H1 (cell line): ENCODE data around the gene GATAD2B. TPM values are rescaled to one million over a fixed set of nuclear protein-coding genes. Genes with fewer than 3 reads are reported as not detected.

Source experiments
- BACH1 ChIP-seq: IDR thresholded peaks from 2 replicates; pipeline ENCODE4 v1.6.1; 2012; ENCODE audit warnings: low read length, improper control_type of control experiment
- CBX5 ChIP-seq: fragments of 300-800, 300-1000 bp; sonication (generic); IDR thresholded peaks from 2 replicates; pipeline ENCODE4 v1.7.1; 2016; ENCODE audit warnings: antibody characterized with exemption, low read length, low read depth
- GTF2F1 ChIP-seq: IDR thresholded peaks from 2 replicates; pipeline ENCODE4 v1.6.1; 2012; ENCODE audit warnings: low read depth, low read length, improper control_type of control experiment, borderline replicate concordance
- KDM4A ChIP-seq: IDR thresholded peaks from one replicate; pipeline ENCODE4 v1.7.1; 2012; ENCODE audit warnings: low read depth, mild to moderate bottlenecking, moderate library complexity, low read length, inconsistent platforms; ENCODE audit not compliant: severe bottlenecking
- KDM5A ChIP-seq: fragments of 200-600 bp; IDR thresholded peaks from 2 replicates; pipeline ENCODE4 v1.7.1; 2012; ENCODE audit warnings: mild to moderate bottlenecking, low read length, inconsistent platforms, mixed read lengths
- NANOG ChIP-seq: IDR thresholded peaks from 2 replicates; pipeline ENCODE4 v1.6.1; 2011; ENCODE audit warnings: low read length, low read depth, mild to moderate bottlenecking, inconsistent platforms; ENCODE audit not compliant: insufficient read depth, poor library complexity, severe bottlenecking
- POLR2AphosphoS5 ChIP-seq: IDR thresholded peaks from 2 replicates; pipeline ENCODE4 v1.6.1; 2011; ENCODE audit warnings: low read depth, low read length
- POU5F1 ChIP-seq: IDR thresholded peaks from 2 replicates; pipeline ENCODE4 v1.6.1; 2011; ENCODE audit warnings: low read depth, mild to moderate bottlenecking, low read length, moderate library complexity
- RFX5 ChIP-seq: IDR thresholded peaks from 2 replicates; pipeline ENCODE4 v1.6.1; 2011; ENCODE audit warnings: low read depth, low read length, improper control_type of control experiment, borderline replicate concordance
- SUZ12 ChIP-seq: fragments of 200-600 bp; sonication (generic); IDR thresholded peaks from 2 replicates; pipeline ENCODE4 v1.6.1; 2012; ENCODE audit warnings: mild to moderate bottlenecking, inconsistent platforms, low read length, moderate library complexity, mixed read lengths
- polyA plus RNA-seq, 7 experiments: library from polyadenylated mRNA; depleted of rRNA in 3 of 7; stranded (reverse) in 5 of 7; unstranded in 2 of 7; fragments of >200 nt in 5 of 7; fragments of 200-250 nt in 2 of 7; gene quantifications; 1 replicate in 5 of 7; 2 replicates in 1 of 7; 4 replicates in 1 of 7; pipeline versions ENCODE4 v1.2.1 to v1.2.3, GENCODE V29; 2011 to 2013; ENCODE audit warnings: missing spikeins in 2 of 7, mixed read lengths in 2 of 7
- total RNA-seq: library from RNA; stranded (reverse); fragmentation: NEBNext Ultra II Directional; extraction: Animal tissue kit (Norgen Biotek cat#: 25700); gene quantifications from 2 replicates; pipeline ENCODE4 v1.2.1, GENCODE V29; 2021
- TF ChIP-seq, protein P1 (sequence below): fragments of 300-600 bp; sonication (generic); IDR thresholded peaks from 2 replicates; pipeline ENCODE4 v1.7.1; 2012; ENCODE audit warnings: low read length, moderate library complexity, mild to moderate bottlenecking, inconsistent platforms; ENCODE audit not compliant: insufficient replicate concordance

Gene GATAD2B
- total and polyA plus RNA-seq, 2 of the 8 experiments (the other 6 are each of a cell fraction or from before 2014, with no cell fraction given) = 8.4 to 39.1 TPM

DNA sequence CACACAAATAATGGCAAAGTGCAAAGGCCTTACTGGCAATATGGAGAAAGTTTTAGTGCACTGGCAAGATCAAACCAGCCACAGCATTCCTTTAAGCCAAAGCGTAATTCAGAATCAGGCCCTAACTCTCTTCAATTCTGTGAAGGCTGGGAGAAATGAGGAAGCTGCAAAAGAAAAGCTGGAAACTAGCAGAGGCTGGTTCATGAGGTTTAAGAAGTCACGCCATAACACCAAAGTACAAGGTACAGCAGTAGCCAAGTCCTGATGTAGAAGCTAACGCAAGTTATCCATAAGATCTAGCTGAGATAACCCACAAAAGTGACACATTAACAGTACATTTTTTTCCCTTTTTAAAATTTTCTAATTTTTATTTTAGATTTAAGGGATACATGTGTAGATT lies 90.5 kb downstream of the GATAD2B start (continued):
- TF ChIP-seq, protein P1, sequence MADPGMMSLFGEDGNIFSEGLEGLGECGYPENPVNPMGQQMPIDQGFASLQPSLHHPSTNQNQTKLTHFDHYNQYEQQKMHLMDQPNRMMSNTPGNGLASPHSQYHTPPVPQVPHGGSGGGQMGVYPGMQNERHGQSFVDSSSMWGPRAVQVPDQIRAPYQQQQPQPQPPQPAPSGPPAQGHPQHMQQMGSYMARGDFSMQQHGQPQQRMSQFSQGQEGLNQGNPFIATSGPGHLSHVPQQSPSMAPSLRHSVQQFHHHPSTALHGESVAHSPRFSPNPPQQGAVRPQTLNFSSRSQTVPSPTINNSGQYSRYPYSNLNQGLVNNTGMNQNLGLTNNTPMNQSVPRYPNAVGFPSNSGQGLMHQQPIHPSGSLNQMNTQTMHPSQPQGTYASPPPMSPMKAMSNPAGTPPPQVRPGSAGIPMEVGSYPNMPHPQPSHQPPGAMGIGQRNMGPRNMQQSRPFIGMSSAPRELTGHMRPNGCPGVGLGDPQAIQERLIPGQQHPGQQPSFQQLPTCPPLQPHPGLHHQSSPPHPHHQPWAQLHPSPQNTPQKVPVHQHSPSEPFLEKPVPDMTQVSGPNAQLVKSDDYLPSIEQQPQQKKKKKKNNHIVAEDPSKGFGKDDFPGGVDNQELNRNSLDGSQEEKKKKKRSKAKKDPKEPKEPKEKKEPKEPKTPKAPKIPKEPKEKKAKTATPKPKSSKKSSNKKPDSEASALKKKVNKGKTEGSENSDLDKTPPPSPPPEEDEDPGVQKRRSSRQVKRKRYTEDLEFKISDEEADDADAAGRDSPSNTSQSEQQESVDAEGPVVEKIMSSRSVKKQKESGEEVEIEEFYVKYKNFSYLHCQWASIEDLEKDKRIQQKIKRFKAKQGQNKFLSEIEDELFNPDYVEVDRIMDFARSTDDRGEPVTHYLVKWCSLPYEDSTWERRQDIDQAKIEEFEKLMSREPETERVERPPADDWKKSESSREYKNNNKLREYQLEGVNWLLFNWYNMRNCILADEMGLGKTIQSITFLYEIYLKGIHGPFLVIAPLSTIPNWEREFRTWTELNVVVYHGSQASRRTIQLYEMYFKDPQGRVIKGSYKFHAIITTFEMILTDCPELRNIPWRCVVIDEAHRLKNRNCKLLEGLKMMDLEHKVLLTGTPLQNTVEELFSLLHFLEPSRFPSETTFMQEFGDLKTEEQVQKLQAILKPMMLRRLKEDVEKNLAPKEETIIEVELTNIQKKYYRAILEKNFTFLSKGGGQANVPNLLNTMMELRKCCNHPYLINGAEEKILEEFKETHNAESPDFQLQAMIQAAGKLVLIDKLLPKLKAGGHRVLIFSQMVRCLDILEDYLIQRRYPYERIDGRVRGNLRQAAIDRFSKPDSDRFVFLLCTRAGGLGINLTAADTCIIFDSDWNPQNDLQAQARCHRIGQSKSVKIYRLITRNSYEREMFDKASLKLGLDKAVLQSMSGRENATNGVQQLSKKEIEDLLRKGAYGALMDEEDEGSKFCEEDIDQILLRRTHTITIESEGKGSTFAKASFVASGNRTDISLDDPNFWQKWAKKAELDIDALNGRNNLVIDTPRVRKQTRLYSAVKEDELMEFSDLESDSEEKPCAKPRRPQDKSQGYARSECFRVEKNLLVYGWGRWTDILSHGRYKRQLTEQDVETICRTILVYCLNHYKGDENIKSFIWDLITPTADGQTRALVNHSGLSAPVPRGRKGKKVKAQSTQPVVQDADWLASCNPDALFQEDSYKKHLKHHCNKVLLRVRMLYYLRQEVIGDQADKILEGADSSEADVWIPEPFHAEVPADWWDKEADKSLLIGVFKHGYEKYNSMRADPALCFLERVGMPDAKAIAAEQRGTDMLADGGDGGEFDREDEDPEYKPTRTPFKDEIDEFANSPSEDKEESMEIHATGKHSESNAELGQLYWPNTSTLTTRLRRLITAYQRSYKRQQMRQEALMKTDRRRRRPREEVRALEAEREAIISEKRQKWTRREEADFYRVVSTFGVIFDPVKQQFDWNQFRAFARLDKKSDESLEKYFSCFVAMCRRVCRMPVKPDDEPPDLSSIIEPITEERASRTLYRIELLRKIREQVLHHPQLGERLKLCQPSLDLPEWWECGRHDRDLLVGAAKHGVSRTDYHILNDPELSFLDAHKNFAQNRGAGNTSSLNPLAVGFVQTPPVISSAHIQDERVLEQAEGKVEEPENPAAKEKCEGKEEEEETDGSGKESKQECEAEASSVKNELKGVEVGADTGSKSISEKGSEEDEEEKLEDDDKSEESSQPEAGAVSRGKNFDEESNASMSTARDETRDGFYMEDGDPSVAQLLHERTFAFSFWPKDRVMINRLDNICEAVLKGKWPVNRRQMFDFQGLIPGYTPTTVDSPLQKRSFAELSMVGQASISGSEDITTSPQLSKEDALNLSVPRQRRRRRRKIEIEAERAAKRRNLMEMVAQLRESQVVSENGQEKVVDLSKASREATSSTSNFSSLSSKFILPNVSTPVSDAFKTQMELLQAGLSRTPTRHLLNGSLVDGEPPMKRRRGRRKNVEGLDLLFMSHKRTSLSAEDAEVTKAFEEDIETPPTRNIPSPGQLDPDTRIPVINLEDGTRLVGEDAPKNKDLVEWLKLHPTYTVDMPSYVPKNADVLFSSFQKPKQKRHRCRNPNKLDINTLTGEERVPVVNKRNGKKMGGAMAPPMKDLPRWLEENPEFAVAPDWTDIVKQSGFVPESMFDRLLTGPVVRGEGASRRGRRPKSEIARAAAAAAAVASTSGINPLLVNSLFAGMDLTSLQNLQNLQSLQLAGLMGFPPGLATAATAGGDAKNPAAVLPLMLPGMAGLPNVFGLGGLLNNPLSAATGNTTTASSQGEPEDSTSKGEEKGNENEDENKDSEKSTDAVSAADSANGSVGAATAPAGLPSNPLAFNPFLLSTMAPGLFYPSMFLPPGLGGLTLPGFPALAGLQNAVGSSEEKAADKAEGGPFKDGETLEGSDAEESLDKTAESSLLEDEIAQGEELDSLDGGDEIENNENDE = no peak
- TF ChIP-seq CBX5 = no peak
- no peak for TF ChIP-seq SUZ12
- no peak for TF ChIP-seq KDM4A
- no peak for TF ChIP-seq RFX5
- no peak for TF ChIP-seq BACH1
- TF ChIP-seq POU5F1 = no peak
- no peak for TF ChIP-seq KDM5A
- TF ChIP-seq GTF2F1 = no peak
- TF ChIP-seq POLR2AphosphoS5 = no peak
- no peak for TF ChIP-seq NANOG
